ENCODE results near the gene EFHD2.

- TF ChIP-seq CTCF (IDR thresholded peaks at IDR 0.05), result no peak
- TF ChIP-seq POLR2A (IDR thresholded peaks at IDR 0.05), result no peak
Observed at GRCh38 chr1:15402809-15403450, 6.8 kb upstream of the EFHD2 start.

All from body of pancreas (tissue), 4 donors.